NOMO-1 (cell line): ENCODE results near the gene CEP97.

Experiments
- DNase-seq, 2 experiments: peaks; one replicate each; lab custom pipeline; 2025; ENCODE audit not compliant: unreplicated experiment in 2 of 2; lab: John Stamatoyannopoulos, UW

Gene CEP97

GRCh38 chr3:101813817-101814440, 89.5 kb downstream of the CEP97 start:
- peak; percentile 23 to 41 for DNase-seq

GRCh38 chr3:101814835-101815234, 90.4 kb downstream of the CEP97 start:
- no peak for DNase-seq

GRCh38 chr3:101816215-101817149, 92.1 kb downstream of the CEP97 start:
- no peak for DNase-seq

- DNase-seq = peak in 1 of 2 experiments; percentile 54
These were observed 93.6 kb downstream of the CEP97 start for GRCh38 chr3:101817992-101818391.

GRCh38 chr3:101819649-101820206, 95.3 kb downstream of the CEP97 start:
- peak; percentile 53 to 84 for DNase-seq
